GM13976 (cell line): ENCODE data around the gene SPOCK1.

Experiments used
- DNase-seq: peaks from one replicate; pipeline ENCODE4 v3.0.0; 2012; ENCODE audit warnings: low spot score
- in situ Hi-C: fragments of 300-500 bp; cut with MboI; formaldehyde crosslinking; loops from one replicate; pipeline ENCODE4 v1.12.0; 2022; ENCODE audit warnings: low sequenced_read_pairs, mixed read lengths, inconsistent platforms; ENCODE audit not compliant: unreplicated experiment
- TF ChIP-seq, protein P1 (sequence below): IDR thresholded peaks from 2 replicates; pipeline ENCODE4 v1.5.1; 2012; ENCODE audit warnings: borderline replicate concordance, mild to moderate bottlenecking; ENCODE audit not compliant: insufficient read depth; ENCODE audit errors: extremely low read depth, missing control alignments, control extremely low read depth

SPOCK1 gene

DNA sequence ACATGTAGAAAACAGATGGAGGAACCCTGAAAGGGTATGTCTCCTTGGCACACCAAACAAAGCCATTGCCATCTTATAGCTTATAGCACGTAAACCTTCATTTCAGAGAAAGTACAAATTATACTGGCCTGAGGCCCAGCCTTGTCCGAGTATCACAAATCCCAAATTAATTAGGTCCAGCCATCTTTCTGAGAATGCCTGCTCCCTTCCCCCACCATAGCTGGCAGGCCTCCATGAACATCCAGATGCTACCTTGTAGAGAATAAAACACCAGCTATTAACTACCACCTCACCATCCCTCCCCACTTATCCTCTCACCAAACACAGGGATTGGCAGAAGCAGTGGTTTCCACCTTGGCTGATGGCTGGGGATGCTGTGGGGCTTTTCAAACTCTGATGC, 224.0 kb downstream of the SPOCK1 start:
- TF ChIP-seq, protein P1, sequence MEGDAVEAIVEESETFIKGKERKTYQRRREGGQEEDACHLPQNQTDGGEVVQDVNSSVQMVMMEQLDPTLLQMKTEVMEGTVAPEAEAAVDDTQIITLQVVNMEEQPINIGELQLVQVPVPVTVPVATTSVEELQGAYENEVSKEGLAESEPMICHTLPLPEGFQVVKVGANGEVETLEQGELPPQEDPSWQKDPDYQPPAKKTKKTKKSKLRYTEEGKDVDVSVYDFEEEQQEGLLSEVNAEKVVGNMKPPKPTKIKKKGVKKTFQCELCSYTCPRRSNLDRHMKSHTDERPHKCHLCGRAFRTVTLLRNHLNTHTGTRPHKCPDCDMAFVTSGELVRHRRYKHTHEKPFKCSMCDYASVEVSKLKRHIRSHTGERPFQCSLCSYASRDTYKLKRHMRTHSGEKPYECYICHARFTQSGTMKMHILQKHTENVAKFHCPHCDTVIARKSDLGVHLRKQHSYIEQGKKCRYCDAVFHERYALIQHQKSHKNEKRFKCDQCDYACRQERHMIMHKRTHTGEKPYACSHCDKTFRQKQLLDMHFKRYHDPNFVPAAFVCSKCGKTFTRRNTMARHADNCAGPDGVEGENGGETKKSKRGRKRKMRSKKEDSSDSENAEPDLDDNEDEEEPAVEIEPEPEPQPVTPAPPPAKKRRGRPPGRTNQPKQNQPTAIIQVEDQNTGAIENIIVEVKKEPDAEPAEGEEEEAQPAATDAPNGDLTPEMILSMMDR: no peak
- no peak for DNase-seq
- in situ Hi-C loops: no loop called here

DNA sequence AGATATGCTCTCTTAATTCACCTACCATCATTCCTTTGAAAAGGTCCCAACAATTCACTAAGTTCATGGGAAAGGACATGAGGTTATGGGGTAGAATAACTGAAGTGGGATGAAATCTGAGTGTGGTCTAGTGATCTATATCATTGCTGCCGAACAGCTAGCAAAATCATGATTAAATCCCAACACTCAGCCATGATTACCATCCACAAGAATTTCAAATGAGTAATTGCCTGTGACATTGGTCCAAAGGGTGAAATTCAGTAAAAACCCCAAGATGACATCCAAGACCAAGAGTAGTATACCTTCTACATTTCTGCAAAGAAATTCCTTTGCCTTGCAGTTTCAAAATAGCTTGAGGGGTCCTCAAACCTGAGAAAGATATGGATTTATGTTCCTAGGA, 225.6 kb downstream of the SPOCK1 start:
- in situ Hi-C loops: no loop called here
- DNase-seq: no peak
- TF ChIP-seq, protein P1: no peak

DNA sequence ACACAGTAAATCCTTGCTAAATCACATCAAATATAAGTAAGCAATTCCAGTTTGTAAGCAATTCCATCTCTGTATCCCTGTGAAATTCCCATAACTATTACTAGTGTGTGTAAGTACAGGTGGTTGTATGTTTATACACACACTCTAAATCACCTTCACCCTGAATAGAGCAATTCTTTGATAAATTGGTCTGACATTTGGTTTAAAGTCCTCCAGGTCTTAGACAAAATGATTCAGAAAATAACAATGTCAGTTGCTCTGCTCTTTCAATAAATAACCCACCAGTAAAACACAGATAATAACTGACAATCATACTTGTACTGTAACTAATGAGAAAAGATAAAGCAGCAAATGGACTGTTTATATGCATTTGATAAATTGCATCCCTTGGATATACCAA, 226.3 kb downstream of the SPOCK1 start:
- TF ChIP-seq, protein P1: no peak
- in situ Hi-C loops: no loop called here
- DNase-seq: no peak

DNA sequence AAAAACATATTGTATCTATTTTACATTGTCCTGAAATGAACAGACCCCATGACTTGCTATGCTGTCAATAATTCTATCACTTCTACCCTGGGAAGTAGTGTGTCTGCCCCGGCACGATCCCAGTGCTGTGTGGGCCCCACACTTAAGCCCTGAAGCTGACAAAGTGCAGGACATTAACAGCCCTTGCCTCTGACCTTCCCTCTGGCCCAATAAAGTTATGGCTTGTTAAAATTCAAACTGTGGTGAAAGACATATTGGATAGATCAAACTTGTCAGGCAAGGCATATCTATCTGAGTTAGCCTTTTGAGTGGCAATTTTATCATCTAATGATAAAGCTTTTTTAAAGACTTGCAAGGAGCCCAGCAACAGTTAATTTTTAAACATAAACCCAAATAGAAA, 229.2 kb downstream of the SPOCK1 start:
- no peak for DNase-seq
- in situ Hi-C loops: no loop called here
- TF ChIP-seq, protein P1: no peak

DNA sequence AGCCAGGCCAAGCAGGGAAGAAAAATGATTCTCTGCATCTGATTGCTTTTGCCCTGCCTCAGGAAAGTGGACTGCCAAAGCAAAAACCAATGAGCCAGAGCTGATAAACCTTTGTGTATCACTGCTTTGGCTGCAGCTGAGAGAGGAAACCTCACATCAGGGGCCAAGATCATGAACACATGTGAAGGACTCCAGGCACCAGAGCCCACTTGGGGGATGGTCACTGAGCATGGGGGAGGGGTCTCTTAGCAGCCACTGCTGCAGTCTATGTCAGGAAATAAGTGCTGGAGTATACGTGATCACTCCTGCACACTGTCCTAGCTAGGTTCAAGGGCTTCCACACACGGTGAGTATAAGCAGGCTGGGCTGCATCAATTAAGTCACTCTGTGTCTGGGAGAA, 229.9 kb downstream of the SPOCK1 start:
- no peak for DNase-seq
- TF ChIP-seq, protein P1: no peak
- in situ Hi-C loops: no loop called here

DNA sequence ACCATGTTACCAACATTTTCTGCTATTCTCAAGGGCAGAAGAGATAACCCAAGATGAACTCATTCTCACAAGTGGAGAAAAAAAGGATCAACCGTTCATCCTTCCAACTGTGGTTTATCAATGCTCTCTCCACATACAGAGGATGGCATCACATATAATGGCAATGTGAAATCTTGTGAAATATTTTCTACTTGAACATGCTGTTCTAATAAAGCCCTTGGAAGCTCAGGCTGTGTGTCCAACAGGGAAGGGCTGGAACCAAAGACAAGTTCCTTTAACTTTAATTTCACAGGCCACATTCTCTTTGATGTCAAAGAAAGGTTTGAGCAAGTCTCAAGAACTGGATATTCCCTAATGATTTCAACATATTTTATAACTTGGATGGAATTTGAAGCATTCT, 230.5 kb downstream of the SPOCK1 start:
- in situ Hi-C loops: no loop called here
- DNase-seq: no peak
- TF ChIP-seq, protein P1: no peak

DNA sequence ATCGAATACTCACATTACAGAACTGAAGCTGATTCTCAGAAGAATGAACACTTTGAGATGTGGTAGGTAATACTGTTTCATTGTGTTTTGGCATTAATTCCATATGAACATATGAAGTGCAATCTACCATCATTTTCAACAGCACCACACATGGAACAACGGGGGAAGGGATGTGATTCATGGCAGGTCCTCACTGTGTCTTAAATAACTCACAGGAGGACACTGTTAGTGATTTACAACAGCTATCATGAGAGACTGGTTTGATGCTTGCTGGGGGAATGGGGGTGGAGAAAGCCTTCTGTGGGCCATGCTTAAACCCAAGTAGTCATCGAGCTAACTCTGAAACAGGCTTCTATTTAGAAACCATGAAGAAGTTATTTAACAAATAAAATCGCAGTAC, 232.9 kb downstream of the SPOCK1 start:
- TF ChIP-seq, protein P1: no peak
- no peak for DNase-seq
- in situ Hi-C loops: no loop called here
